GM12878 (cell line): ENCODE measurements around the gene SLC25A17. TPM values are rescaled to one million over a fixed set of nuclear protein-coding genes. Genes with fewer than 3 reads are reported as not detected.

Source experiments
- BMI1 ChIP-seq: fragments of 450-650 bp; IDR thresholded peaks from 2 replicates; pipeline ENCODE4 v1.6.1; 2016; ENCODE audit warnings: mild to moderate bottlenecking, moderate library complexity, borderline replicate concordance
- FOS ChIP-seq: IDR thresholded peaks from 3 replicates; pipeline ENCODE4 v1.6.1; 2011; ENCODE audit warnings: borderline replicate concordance; ENCODE audit not compliant: insufficient read length; ENCODE audit errors: extremely low read depth
- MEF2A ChIP-seq: IDR thresholded peaks from 2 replicates; pipeline ENCODE4 v1.6.1; 2011; ENCODE audit warnings: low read depth, mild to moderate bottlenecking, low read length, moderate library complexity; ENCODE audit not compliant: insufficient read depth
- NFIC ChIP-seq: IDR thresholded peaks from 2 replicates; pipeline ENCODE4 v1.6.1; 2012; ENCODE audit warnings: low read depth, mild to moderate bottlenecking, inconsistent platforms, low read length, moderate library complexity
- NFYA ChIP-seq: IDR thresholded peaks from 2 replicates; pipeline ENCODE4 v1.6.1; 2011; ENCODE audit warnings: low read depth, mild to moderate bottlenecking, low read length, improper control_type of control experiment, borderline replicate concordance
- NR2F1 ChIP-seq: fragments of 450-650 bp; conservative IDR thresholded peaks from 2 replicates; pipeline ENCODE4 v1.6.1; 2017; ENCODE audit warnings: mild to moderate bottlenecking
- SIN3A ChIP-seq: IDR thresholded peaks from 2 replicates; pipeline ENCODE4 v1.6.1; 2012; ENCODE audit warnings: low read depth, low read length, improper control_type of control experiment
- SMAD1 ChIP-seq: fragments of 450-650 bp; IDR thresholded peaks from 2 replicates; pipeline ENCODE4 v1.6.1; 2018; ENCODE audit warnings: mild to moderate bottlenecking, low read depth; ENCODE audit not compliant: partially characterized antibody
- SPI1 ChIP-seq: IDR thresholded peaks from 2 replicates; pipeline ENCODE4 v1.6.1; 2011; ENCODE audit warnings: low read depth, mild to moderate bottlenecking, low read length, moderate library complexity, borderline replicate concordance; ENCODE audit not compliant: insufficient read depth
- polyA plus RNA-seq, 11 experiments: library from polyadenylated mRNA; depleted of rRNA in 4 of 11; unstranded in 6 of 11; stranded (reverse) in 5 of 11; fragments of >200 nt; fragmentation: Nextera tagmentation in 4 of 11; fragmentation: Illumina TruSeq in 1 of 11; extraction: Ambion mirVana in 4 of 11; extraction: Trizol in 1 of 11; gene quantifications; 1 replicate in 1 of 11; 2 replicates in 10 of 11; pipeline versions ENCODE4 v1.2.1 to v1.2.3, GENCODE V29; 2011 to 2016; ENCODE audit warnings: inconsistent platforms in 2 of 11, missing spikeins in 2 of 11, low read depth in 1 of 11
- total RNA-seq, 4 experiments: library from RNA; depleted of rRNA in 3 of 4; stranded (reverse); fragments of >200 nt in 3 of 4; fragmentation: Illumina TruSeq in 1 of 4; extraction: Trizol in 1 of 4; gene quantifications; 2 replicates each; pipeline versions ENCODE4 v1.2.1 to v1.2.3, GENCODE V29; 2013 to 2021
- TF ChIP-seq, protein P1 (sequence below): IDR thresholded peaks from 2 replicates; pipeline ENCODE4 v1.6.1; 2012; ENCODE audit warnings: mild to moderate bottlenecking, low read depth, low read length
- TF ChIP-seq, protein P2 (sequence below): fragments of 150-350 bp; IDR thresholded peaks from 2 replicates; pipeline ENCODE4 v1.6.1; 2014; ENCODE audit warnings: mild to moderate bottlenecking, low read depth, low read length
- TF ChIP-seq, protein P3 (sequence below): fragments of 450-650 bp; IDR thresholded peaks from 2 replicates; pipeline ENCODE4 v1.6.1; 2014; ENCODE audit warnings: mild to moderate bottlenecking
- TF ChIP-seq, protein P4 (sequence below): IDR thresholded peaks from 2 replicates; pipeline ENCODE4 v1.6.1; 2012; ENCODE audit warnings: improper control_type of control experiment, low read depth, low read length; ENCODE audit not compliant: insufficient replicate concordance

SLC25A17 gene
- total and polyA plus RNA-seq, 10 of the 15 experiments (the other 5 are each of a cell fraction or from before 2014, with no cell fraction given): 37.5 to 113 (median 62.3) TPM

DNA sequence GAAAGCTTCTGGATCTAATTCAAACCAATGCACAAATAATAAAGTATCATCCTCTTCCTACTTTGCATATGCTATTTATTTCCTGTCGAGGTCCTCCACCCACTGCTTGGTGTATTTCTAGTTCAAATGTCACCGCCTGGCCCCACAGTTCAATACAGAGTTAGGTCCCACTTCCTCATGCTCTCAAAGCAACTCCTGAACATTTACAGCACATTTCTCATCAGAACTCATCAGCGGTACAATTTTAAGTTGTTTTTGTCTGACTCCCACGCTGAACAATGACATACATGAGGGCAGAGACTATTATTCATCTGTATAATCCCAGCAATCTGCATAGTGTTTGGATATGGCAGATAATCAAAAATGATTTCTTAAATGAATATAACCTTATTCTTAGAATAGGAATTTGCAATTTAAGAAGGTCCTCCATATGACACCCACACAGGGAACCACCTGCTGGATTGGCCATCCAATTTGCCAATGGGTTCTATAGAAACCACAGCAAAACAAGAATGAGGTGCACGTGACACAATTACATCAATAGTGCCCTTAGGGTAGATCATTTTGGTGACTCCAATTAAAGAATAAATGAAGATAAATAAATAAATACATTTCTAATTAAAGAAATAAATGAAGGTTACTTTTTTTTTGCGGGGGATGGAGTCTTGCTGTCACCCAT lies 54.2 kb downstream of the SLC25A17 start (continued):
- TF ChIP-seq, protein P1, sequence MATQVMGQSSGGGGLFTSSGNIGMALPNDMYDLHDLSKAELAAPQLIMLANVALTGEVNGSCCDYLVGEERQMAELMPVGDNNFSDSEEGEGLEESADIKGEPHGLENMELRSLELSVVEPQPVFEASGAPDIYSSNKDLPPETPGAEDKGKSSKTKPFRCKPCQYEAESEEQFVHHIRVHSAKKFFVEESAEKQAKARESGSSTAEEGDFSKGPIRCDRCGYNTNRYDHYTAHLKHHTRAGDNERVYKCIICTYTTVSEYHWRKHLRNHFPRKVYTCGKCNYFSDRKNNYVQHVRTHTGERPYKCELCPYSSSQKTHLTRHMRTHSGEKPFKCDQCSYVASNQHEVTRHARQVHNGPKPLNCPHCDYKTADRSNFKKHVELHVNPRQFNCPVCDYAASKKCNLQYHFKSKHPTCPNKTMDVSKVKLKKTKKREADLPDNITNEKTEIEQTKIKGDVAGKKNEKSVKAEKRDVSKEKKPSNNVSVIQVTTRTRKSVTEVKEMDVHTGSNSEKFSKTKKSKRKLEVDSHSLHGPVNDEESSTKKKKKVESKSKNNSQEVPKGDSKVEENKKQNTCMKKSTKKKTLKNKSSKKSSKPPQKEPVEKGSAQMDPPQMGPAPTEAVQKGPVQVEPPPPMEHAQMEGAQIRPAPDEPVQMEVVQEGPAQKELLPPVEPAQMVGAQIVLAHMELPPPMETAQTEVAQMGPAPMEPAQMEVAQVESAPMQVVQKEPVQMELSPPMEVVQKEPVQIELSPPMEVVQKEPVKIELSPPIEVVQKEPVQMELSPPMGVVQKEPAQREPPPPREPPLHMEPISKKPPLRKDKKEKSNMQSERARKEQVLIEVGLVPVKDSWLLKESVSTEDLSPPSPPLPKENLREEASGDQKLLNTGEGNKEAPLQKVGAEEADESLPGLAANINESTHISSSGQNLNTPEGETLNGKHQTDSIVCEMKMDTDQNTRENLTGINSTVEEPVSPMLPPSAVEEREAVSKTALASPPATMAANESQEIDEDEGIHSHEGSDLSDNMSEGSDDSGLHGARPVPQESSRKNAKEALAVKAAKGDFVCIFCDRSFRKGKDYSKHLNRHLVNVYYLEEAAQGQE: no peak
- TF ChIP-seq MEF2A (peak; percentile 79; the same call in 1 of the 2 replicates), SMAD1 (no peak), FOS (no peak), NFYA (no peak), NR2F1 (peak; percentile 76), BMI1 (no peak), SPI1 (peak; percentile 91), SIN3A (no peak), NFIC (peak; percentile 30; the same call in 1 of the 2 replicates)
- TF ChIP-seq, protein P2, sequence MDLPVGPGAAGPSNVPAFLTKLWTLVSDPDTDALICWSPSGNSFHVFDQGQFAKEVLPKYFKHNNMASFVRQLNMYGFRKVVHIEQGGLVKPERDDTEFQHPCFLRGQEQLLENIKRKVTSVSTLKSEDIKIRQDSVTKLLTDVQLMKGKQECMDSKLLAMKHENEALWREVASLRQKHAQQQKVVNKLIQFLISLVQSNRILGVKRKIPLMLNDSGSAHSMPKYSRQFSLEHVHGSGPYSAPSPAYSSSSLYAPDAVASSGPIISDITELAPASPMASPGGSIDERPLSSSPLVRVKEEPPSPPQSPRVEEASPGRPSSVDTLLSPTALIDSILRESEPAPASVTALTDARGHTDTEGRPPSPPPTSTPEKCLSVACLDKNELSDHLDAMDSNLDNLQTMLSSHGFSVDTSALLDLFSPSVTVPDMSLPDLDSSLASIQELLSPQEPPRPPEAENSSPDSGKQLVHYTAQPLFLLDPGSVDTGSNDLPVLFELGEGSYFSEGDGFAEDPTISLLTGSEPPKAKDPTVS: no peak
- TF ChIP-seq, protein P3, sequence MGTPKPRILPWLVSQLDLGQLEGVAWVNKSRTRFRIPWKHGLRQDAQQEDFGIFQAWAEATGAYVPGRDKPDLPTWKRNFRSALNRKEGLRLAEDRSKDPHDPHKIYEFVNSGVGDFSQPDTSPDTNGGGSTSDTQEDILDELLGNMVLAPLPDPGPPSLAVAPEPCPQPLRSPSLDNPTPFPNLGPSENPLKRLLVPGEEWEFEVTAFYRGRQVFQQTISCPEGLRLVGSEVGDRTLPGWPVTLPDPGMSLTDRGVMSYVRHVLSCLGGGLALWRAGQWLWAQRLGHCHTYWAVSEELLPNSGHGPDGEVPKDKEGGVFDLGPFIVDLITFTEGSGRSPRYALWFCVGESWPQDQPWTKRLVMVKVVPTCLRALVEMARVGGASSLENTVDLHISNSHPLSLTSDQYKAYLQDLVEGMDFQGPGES: no peak
- TF ChIP-seq, protein P4, sequence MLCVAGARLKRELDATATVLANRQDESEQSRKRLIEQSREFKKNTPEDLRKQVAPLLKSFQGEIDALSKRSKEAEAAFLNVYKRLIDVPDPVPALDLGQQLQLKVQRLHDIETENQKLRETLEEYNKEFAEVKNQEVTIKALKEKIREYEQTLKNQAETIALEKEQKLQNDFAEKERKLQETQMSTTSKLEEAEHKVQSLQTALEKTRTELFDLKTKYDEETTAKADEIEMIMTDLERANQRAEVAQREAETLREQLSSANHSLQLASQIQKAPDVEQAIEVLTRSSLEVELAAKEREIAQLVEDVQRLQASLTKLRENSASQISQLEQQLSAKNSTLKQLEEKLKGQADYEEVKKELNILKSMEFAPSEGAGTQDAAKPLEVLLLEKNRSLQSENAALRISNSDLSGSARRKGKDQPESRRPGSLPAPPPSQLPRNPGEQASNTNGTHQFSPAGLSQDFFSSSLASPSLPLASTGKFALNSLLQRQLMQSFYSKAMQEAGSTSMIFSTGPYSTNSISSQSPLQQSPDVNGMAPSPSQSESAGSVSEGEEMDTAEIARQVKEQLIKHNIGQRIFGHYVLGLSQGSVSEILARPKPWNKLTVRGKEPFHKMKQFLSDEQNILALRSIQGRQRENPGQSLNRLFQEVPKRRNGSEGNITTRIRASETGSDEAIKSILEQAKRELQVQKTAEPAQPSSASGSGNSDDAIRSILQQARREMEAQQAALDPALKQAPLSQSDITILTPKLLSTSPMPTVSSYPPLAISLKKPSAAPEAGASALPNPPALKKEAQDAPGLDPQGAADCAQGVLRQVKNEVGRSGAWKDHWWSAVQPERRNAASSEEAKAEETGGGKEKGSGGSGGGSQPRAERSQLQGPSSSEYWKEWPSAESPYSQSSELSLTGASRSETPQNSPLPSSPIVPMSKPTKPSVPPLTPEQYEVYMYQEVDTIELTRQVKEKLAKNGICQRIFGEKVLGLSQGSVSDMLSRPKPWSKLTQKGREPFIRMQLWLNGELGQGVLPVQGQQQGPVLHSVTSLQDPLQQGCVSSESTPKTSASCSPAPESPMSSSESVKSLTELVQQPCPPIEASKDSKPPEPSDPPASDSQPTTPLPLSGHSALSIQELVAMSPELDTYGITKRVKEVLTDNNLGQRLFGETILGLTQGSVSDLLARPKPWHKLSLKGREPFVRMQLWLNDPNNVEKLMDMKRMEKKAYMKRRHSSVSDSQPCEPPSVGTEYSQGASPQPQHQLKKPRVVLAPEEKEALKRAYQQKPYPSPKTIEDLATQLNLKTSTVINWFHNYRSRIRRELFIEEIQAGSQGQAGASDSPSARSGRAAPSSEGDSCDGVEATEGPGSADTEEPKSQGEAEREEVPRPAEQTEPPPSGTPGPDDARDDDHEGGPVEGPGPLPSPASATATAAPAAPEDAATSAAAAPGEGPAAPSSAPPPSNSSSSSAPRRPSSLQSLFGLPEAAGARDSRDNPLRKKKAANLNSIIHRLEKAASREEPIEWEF: no peak
